Activated effector memory CD4-positive, alpha-beta T cell treated with anti-CD3 and anti-CD28 coated beads, Interleukin-2, amount 50 U/mL, for 16 hours (primary cell): ENCODE results near the gene CCRL2.

ENCODE experiments used
- DNase-seq: peaks from one replicate; pipeline ENCODE4 v3.0.0-alpha.2; 2020

CCRL2 gene, protein sequence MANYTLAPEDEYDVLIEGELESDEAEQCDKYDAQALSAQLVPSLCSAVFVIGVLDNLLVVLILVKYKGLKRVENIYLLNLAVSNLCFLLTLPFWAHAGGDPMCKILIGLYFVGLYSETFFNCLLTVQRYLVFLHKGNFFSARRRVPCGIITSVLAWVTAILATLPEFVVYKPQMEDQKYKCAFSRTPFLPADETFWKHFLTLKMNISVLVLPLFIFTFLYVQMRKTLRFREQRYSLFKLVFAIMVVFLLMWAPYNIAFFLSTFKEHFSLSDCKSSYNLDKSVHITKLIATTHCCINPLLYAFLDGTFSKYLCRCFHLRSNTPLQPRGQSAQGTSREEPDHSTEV

DNA sequence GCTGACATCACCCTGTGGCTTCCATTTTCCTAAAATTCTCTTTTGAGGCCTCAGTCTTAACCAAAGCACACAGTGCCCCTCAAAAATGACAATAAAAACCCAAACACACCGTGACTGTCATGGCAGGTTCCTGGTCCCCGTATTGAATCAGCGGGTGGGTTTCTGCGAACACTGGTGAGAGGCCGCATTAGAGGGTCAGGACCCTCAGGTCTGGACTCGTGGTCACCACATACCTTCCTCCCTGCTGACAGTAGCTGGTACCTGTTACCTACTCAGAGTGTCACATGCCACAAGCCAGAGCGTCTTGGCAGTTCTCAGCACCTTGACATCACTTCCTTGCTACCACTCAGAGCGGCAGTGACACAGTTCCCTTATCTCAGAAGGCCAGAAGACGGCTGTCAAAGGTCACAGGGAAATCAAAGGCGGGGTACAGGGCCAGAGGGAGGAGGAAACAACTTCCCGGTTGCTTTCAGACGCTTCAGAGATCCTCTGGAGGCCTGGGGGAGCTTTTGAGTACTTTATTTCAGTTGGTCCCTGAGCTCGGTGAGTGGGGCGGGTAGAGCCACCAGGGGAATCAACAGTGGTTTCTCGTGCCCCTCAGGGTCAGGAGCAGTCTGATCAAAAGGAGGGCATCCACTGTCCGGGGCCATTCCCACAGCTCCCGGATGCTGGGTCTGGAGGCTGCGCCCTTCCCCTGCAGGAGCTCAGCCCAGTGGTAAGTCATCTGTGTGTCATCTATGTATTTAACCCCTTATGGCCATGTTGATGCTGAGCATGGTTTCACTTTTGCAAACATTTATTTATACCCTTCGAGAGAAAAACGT lies at the start of gene CCRL2, which contains the start of gene CCR5AS:
Gene CCRL2, plus strand, starts transcription at position 472 of the 824 bp plus-strand sequence. CDS start 821 bp downstream, outside the sequence.
Gene CCR5AS, minus strand, starts transcription at position 279 of the 824 bp plus-strand sequence.
- peak; percentile 69 for DNase-seq

GRCh38 chr3:46358466-46358865 lies 48.6 kb upstream of the CCRL2 start:
- no peak for DNase-seq

DNA sequence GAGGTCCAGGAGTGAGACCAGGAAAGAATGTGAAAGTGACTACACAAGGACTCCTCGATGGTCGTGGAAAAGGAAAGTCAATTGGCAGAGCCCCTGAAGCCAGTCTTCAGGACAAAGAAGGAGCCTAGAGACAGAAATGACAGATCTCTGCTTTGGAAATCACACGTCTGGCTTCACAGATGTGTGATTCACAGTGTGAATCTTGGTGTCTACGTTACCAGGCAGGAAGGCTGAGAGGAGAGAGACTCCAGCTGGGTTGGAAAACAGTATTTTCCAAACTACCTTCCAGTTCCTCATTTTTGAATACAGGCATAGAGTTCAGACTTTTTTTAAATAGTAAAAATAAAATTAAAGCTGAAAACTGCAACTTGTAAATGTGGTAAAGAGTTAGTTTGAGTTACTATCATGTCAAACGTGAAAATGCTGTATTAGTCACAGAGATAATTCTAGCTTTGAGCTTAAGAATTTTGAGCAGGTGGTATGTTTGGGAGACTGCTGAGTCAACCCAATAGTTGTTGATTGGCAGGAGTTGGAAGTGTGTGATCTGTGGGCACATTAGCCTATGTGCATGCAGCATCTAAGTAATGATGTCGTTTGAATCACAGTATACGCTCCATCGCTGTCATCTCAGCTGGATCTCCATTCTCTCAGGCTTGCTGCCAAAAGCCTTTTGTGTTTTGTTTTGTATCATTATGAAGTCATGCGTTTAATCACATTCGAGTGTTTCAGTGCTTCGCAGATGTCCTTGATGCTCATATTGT lies 47.1 kb upstream of the CCRL2 start:
- DNase-seq: no peak

- no peak for DNase-seq
Measured at GRCh38 chr3:46360907-46361306, 46.2 kb upstream of the CCRL2 start.

DNA sequence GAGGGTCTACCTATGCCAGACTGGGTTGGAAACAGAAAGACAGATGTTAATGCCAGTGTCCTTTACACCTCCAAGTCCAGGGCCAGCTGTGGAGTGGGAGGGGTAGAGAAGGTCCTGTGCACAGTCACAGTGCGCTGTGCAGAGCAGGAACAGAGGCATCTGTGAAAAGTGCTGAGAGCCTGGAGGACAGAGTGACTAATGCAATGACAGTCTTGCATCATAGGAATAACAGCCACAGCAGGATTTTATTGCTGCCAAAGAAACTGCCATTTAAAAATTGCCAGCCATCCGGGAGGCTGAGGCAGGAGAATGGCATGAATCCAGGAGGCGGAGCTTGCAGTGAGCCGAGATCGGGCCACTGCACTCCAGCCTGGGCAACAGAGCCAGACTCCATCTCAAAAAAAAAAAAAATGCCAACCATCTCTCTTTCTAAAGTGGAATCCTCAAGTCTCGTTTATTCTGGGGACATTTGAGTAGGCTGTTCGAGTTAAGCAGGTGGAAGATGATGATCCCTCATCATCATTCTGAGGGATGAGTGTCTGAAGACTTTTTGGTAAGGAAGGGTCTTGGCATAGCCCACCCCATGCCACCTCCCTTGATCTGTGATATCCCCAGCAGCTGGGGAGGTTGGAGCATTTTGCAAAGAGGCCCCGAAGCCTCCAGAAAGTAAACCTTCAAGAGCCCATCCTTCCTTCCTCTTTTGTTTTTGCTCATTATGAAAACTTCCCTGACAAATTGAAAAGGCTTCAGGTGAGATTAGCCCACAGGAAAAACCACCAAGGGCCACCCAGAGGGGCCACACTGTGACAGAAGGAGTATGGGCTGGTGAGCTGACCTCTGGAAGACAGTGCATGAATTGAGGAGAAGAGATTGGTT lies 45.4 kb upstream of the CCRL2 start:
- no peak for DNase-seq

DNA sequence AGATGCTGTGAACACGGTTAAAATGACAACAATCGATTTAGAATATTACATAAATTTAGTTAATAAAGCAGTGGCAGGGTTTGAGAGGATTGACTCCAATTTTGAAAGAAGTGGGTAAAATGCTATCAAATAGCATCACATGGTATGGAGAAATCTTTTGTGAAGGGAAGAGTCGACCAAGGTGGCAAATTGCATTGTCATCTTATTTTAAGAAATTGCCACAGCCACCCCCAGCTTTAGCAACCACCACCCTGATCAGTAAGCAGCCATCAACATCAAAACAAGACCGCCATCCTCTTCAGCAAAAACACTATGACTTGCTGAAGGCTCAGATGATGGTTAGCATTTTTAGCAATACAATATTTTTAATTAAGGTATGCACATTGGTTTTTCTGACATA lies 42.0 kb upstream of the CCRL2 start:
- DNase-seq: no peak

GRCh38 chr3:46365737-46366524 lies 41.1 kb upstream of the CCRL2 start:
- no peak for DNase-seq

DNA sequence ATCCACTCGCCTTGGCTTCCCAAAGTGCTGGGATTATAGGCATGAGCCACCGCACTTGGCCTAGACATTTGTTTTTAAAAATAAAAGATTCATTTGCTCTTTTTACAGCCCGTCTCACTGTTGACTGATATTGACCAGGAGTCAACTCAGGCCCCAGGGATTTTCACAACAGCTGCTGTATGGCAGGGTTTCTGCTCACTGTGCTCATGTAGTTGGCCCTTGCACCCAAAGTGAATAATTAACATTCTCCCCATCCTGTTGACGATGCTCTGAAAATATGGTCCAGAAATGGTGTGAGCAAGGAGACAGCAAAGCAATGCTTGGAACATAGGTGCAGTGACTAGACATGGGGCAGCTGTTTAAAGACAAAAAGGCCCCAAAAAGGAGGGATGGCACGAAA lies 39.2 kb upstream of the CCRL2 start:
- DNase-seq: no peak

- DNase-seq: peak; percentile 86
Measured at GRCh38 chr3:46368569-46368968, 38.5 kb upstream of the CCRL2 start.

DNA sequence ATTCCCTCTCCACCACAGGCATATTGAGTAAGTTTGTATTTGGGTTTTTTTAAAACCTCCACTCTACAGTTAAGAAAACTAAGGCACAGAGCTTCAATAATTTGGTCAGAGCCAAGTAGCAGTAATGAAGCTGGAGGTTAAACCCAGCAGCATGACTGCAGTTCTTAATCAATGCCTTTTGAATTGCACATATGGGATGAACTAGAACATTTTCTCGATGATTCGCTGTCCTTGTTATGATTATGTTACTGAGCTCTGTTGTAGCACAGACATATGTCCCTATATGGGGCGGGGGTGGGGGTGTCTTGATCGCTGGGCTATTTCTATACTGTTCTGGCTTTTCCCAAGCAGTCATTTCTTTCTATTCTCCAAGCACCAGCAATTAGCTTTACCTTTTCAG lies 37.9 kb upstream of the CCRL2 start:
- DNase-seq: no peak

GRCh38 chr3:46369675-46370132 lies 37.4 kb upstream of the CCRL2 start:
- DNase-seq: peak; percentile 68

DNA sequence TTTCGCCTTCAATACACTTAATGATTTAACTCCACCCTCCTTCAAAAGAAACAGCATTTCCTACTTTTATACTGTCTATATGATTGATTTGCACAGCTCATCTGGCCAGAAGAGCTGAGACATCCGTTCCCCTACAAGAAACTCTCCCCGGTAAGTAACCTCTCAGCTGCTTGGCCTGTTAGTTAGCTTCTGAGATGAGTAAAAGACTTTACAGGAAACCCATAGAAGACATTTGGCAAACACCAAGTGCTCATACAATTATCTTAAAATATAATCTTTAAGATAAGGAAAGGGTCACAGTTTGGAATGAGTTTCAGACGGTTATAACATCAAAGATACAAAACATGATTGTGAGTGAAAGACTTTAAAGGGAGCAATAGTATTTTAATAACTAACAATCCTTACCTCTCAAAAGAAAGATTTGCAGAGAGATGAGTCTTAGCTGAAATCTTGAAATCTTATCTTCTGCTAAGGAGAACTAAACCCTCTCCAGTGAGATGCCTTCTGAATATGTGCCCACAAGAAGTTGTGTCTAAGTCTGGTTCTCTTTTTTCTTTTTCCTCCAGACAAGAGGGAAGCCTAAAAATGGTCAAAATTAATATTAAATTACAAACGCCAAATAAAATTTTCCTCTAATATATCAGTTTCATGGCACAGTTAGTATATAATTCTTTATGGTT lies 36.1 kb upstream of the CCRL2 start, which contains the start of gene CCR5:
Gene CCR5, plus strand, starts transcription at position 108 of the 680 bp plus-strand sequence. CDS start 1,957 bp downstream, outside the sequence.
- no peak for DNase-seq

DNA sequence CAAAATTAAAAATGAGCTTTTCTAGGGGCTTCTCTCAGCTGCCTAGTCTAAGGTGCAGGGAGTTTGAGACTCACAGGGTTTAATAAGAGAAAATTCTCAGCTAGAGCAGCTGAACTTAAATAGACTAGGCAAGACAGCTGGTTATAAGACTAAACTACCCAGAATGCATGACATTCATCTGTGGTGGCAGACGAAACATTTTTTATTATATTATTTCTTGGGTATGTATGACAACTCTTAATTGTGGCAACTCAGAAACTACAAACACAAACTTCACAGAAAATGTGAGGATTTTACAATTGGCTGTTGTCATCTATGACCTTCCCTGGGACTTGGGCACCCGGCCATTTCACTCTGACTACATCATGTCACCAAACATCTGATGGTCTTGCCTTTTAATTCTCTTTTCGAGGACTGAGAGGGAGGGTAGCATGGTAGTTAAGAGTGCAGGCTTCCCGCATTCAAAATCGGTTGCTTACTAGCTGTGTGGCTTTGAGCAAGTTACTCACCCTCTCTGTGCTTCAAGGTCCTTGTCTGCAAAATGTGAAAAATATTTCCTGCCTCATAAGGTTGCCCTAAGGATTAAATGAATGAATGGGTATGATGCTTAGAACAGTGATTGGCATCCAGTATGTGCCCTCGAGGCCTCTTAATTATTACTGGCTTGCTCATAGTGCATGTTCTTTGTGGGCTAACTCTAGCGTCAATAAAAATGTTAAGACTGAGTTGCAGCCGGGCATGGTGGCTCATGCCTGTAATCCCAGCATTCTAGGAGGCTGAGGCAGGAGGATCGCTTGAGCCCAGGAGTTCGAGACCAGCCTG lies 35.3 kb upstream of the CCRL2 start:
- no peak for DNase-seq

DNA sequence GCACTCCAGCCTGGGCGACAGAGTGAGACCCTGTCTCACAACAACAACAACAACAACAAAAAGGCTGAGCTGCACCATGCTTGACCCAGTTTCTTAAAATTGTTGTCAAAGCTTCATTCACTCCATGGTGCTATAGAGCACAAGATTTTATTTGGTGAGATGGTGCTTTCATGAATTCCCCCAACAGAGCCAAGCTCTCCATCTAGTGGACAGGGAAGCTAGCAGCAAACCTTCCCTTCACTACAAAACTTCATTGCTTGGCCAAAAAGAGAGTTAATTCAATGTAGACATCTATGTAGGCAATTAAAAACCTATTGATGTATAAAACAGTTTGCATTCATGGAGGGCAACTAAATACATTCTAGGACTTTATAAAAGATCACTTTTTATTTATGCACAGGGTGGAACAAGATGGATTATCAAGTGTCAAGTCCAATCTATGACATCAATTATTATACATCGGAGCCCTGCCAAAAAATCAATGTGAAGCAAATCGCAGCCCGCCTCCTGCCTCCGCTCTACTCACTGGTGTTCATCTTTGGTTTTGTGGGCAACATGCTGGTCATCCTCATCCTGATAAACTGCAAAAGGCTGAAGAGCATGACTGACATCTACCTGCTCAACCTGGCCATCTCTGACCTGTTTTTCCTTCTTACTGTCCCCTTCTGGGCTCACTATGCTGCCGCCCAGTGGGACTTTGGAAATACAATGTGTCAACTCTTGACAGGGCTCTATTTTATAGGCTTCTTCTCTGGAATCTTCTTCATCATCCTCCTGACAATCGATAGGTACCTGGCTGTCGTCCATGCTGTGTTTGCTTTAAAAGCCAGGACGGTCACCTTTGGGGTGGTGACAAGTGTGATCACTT lies 34.3 kb upstream of the CCRL2 start:
- DNase-seq: no peak

DNA sequence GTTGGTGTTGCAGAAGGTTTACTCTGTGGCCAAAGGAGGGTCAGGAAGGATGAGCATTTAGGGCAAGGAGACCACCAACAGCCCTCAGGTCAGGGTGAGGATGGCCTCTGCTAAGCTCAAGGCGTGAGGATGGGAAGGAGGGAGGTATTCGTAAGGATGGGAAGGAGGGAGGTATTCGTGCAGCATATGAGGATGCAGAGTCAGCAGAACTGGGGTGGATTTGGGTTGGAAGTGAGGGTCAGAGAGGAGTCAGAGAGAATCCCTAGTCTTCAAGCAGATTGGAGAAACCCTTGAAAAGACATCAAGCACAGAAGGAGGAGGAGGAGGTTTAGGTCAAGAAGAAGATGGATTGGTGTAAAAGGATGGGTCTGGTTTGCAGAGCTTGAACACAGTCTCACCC lies 32.3 kb upstream of the CCRL2 start:
- DNase-seq: no peak

GRCh38 chr3:46375218-46375617 lies 31.8 kb upstream of the CCRL2 start:
- DNase-seq: no peak

DNA sequence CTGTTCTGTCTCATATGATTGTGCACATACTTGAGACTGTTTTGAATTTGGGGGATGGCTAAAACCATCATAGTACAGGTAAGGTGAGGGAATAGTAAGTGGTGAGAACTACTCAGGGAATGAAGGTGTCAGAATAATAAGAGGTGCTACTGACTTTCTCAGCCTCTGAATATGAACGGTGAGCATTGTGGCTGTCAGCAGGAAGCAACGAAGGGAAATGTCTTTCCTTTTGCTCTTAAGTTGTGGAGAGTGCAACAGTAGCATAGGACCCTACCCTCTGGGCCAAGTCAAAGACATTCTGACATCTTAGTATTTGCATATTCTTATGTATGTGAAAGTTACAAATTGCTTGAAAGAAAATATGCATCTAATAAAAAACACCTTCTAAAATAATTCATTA lies 31.2 kb upstream of the CCRL2 start:
- DNase-seq: no peak

- DNase-seq: peak; percentile 88
Measured at GRCh38 chr3:46378426-46378942, 28.6 kb upstream of the CCRL2 start.
